GM20431 (cell line): ENCODE data around the gene PHIP.
"Not testable (repeated sequence)": the region's sequence is repeated elsewhere in the genome, so short reads cannot be mapped to it uniquely, and the experiment has no call there.

Experiments
- in situ Hi-C: fragments of 300-500 bp; cut with MseI, MboI; formaldehyde crosslinking; loops from one replicate; pipeline ENCODE4 v1.15.0; 2020; ENCODE audit warnings: low sequenced_read_pairs; ENCODE audit not compliant: unreplicated experiment

The PHIP gene

DNA sequence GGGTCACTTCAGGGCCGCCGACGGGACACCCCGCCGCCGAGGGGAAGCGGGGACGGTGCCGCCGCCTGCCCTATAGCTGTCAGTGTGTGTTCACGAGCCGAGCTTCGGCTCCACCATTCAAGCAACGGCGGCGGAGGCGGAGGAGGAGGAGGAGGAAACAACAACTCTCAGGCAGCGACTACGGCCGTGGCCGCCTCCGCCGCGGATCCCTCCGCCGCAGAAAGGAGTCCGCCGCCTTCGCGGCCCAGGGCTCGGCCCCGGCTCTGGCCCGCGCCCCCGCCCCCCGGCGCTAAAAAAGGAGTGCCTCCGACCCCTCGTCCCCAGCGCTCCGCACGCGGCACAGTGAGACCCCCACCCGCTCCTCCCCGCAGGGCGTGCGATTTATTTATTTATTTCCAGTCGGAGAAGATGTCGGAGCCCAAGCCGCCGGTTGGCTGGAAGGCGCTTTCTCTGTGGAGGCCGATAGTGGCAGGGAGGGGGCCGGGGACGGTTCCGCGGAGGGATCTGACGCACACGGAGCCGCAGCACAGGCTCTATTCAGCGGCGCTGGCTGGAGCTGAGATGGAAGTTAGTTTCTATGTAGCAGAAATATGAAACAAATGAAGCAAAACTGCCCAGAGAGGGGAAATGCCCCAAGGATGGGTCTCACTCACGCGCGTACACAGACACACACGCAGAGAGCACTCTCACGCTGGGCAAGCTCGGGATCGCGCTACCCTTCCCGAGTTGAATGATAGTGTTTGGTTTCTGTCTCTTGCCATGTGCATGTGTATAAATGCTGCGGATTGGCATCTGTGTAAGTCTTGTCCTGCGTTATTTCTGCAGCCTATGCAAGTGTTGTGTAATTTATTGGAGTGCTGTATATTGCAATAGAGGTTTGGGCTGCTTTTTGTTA lies at the start of gene PHIP:
PHIP (minus strand) TSS at position 180 of the 895 bp plus-strand sequence. CDS start 186 bp downstream, outside the sequence.
- in situ Hi-C loops: no loop called here

DNA sequence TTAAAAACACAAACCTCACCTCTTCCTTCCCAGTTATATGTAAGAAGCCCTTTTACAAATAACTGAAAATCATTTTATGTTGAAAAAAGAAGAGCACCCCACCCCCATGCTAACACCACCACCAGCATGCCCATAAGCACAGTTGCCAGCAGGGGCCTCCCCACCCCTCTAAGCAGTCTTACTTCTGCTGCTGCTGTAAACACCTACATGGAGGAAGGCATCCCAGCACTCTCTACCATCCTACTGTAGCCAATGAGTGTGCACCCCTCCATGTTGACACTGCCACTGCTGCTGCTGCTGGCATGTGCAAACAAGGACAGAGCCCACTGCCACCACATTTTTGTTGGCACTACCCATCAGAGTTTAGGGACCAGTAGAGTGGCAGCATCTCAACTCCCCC lies 49.6 kb upstream of the PHIP start:
- in situ Hi-C loops: no loop called here

DNA sequence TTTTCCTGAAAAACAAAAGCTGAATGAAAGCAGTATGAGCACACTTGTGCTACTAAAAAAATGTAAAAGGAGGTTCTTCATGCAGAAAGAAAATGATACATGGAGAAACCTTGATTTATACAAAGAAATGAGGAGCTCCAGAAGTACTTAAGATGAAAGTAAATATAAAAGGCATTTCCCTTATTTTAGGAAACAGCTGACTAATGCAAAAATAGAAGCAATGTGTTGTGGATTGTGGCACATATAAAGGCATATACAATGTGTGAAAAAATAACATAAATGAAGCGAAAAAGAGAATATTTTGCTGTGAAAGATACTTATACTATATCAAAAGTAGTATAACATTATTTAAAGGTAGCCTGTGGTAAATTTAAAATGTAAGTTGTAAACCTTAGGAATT lies 41.2 kb upstream of the PHIP start:
- in situ Hi-C loops: no loop called here

DNA sequence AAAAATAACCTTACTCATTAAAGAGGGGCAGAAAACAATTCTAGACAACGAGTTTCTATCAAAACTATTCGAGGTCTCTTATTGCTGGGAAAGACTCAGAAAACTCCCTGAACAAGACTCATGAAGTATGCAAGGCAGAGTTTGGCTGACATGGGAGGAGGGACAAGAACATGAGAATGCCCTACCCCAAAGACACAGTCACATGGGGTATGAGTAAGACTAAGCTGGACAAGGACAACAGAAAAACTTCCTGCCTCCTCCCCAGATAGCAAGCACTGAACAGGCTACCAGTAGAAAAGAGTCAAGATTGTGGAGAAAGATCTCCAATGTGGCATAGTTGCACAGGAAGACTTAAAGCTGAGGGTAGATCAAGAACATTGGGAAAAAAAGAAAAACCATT lies 39.7 kb upstream of the PHIP start:
- in situ Hi-C loops: no loop called here

DNA sequence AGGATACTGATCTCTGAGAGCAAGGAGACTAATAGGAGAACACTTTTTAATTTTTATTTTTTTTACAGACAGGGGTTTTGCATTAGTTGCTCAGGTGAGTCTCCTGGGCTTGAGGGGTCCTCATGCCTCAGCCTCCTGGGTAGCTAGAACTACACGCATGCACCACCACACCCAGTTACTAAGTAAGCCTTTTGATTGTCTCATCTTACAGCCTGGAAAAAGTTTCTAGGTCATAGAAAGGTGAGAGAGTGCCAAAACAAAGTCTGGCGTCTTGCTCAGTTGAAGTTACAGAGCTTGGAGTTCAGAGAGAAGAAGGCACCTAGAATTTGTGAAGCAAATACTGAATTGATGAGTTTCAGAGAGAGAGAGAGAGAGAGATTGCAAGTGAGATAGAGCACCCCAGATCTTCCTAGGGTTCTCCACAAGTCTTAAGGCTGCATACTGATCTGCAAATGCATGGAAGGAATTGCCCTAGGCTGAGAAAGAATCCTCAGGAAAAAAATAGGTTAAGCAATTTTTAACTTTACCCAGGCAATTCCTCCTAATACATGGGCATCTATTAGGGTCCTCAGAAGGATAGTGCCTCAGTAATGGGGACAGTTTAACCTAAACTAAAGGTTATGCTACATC lies 37.6 kb upstream of the PHIP start:
- in situ Hi-C loops: no loop called here

DNA sequence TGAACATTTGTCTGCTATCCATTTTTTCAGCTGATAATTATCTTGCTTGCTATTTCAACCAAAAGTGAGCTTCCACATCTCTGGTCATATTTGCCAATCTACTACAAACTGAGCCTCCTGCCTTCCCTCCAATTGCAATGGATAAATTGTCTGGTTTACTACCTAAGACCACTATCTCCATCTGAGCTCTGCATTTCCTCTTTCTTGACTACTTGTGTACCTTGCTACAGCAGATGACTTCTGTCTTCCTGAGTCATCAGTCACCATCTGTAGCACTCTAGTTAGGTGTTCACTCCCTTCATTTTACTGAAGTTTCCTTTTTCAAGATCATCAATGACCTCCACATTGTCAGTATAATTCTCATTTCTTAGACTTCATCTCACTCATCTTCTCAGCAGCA lies 33.5 kb upstream of the PHIP start:
- in situ Hi-C loops: no loop called here

DNA sequence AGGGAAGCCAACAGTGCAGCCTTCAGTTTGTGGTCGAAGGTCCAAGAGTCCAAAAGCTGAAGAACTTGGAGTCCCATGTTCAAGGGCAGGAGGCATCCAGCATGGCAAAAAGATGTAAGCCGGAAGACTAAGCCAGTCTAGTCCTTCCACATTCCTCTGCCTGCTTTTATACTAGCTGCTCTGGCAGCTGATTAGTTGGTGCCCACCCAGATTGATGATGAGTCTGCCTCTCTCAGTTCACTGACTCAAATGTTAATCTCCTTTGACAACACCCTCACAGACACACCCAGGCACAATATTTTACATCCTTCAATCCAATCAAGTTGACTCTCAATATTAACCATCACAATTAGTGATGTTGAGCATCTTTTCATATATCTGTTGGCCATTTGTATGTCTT lies 23.1 kb upstream of the PHIP start:
- in situ Hi-C loops: no loop called here

DNA sequence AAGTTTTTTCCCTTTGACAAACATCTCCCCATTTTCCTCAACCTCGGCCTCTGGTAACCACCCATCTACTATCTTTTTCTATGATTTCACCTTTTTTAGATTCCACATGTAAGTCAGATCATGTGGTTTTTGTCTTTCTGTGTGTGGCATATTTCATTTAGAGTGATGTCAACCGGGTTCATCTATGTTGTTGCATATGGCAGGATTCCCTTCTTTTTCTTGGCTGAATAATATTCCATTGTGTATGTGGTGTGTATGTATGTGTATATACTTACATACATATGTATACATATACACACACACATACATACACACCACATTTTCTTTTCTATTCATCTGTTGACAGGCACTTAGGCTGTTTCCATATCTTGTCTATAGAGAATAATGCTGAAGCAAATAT lies 22.2 kb upstream of the PHIP start:
- in situ Hi-C loops: no loop called here

DNA sequence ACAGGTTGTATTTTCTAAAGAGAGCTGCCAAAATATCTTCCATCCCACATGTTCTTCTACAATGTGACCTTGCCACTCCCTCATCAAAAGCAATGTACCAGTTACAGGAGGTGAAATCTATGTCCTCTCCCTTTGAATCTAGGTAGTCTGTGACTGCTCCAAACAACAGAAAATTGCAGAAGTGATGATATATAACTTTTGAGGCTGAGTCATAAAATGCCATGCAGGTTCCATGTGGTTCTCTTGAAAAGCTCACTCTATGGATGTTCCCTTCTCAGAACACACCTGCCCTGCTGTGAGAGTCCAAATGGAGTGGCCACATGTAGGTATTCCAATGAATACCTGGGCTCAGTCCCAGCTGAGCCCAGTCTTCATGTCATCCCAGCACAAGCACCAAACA lies 16.9 kb upstream of the PHIP start:
- in situ Hi-C loops: no loop called here

DNA sequence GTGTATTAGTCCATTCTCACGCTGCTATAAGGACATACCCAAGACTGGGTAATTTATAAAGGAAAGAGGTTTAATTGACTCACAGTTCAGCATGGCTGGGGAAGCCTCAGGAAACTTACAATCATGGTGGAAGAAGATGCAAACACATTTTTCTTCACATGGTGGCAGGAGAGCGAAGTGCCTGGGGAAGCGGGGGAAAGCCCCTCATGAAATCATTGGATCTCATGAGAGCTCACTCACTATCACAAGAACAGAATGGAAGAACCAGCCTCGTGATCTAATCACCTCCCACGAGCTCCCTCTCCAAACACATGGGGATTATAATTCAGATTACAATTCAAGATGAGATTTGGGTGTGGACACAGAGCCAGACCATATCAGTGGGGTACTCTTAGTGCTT lies 13.7 kb upstream of the PHIP start:
- in situ Hi-C loops: not testable (repeated sequence)

DNA sequence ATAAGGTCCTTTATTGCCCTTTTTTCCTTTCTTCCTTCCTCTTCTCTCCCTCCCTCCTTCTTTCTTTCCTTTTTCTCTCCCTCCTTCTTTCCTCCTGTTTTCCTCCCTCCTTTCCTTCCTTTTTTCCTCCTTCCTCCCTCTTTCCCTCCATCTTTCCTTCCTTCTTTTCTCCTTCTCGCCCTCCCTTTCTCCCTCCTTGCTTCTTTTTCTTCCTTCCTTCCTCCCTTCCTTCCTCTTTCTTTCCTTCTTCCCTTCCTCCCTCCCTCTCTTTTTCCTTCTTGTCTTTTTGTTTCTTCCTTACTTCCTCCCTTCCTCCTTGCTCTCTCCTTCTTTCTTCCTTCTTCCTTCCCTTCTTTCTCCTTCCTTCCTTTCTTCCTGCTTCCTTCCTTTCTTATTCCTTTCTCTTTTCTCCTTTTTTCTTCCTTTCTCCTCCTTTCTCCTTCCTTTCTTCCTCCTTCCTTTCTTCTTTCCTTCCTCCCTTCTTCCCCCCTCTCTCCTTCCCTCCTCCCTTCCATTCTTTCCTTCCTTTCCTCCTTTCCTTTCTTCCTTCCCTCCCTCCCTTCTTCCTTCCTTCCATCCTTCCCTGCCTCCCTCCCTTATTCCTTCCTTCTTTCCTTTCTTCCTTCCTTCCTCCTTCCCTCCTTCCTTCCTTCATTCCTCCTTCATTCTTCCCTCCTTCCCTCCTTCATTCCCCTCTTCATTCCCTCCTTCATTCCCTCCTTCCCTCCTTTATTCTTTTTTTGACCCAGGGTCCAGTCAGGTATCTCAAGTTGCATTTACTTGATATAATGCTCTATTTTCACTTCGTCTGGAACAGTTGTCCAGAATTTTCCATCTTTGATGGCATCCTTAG lies 11.7 kb upstream of the PHIP start:
- in situ Hi-C loops: no loop called here

DNA sequence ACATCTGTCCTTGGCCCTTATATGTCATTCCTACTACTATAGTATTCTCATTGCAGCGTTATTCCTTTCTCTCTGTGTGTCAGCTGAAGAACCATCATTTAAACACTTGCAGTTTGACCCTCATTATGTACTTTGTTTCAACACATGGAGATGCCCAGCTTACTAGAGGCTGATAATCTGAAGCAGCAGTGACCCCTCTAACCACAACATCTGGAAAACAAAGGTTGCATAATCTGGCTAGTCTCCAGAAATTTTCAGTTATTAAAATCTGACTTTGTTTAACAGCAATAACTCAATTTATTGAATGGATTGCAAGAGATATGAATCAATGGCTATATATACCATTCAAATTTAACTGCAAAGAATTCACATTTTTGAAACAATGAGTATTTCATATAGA lies 6.6 kb upstream of the PHIP start:
- in situ Hi-C loops: no loop called here

DNA sequence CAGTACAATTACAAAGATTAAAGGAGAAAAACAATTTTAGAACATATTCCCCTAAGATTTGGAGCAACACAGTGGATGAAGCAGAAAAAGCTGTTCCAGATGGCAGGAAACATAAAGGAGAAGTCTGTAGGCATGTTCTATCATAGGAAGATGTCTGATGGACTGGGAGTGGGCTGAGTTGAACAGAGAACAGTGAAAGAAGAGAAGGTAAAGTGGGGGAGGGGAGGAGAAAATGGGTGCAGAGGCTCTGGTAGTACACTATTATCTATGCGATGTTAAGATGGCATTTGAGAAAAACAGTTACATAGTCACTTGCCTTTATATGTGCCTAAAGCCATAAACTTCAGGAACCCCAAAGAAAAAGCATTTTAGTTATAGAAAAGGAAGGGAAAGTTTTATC lies 4.2 kb upstream of the PHIP start:
- in situ Hi-C loops: no loop called here

DNA sequence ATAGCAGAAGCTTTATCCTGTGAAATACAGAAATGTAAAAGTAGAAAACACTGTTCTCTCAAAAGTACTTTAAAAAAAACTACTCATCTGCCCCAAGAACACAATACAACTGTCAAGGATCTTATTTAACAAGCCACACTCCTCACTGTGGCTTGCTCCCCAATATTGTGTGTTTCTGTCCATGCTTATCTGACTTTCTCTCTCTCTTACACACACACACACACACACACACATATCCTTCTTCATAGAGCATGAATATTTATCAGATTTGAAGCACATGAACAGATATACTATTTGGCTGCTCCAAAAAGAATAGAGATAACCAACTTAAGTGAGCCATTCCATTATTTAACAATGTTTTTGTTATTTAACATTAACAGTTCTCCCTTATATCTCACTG lies 3.6 kb upstream of the PHIP start:
- in situ Hi-C loops: no loop called here

DNA sequence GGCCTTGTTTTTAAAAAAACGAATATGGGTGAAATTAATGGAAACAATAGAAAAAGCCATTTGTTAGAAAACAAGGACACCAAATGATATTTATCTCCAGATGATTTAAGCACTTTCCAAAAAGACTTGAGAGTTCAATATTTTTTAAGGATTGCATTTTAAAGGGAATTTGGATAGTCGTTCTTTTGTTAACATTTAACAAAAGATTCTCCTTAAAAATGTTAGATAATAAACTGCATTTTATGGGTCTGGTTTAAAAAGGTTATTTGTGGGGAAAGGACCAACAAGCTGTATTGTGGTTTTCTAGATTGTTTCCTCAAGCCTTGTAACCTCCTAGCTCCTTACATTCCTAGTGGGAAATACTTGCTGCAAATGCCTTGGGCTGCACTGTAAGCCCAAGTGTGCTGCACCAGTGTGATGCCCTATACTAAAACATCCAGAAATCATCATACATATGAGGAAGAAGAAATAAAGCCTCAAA lies 1.5 kb upstream of the PHIP start:
- in situ Hi-C loops: no loop called here

DNA sequence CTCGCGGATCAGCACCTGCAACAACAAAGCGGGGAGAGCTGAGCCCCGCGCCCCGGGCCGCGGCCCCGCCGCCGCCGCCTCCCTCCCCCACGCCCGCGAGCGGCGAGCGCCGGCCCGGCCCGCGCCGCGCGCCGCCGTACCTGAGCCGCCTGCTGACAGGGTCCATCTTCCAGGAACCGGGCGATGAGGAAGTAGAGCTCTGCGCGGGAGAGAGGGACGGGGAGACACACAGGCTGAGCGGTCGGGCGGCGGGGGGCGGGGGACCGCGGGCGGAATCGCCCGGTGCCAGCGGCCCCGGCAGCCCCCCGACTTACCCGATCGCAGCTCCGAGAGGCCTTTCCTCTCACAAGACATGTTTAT lies 359 bp downstream of the PHIP start:
- in situ Hi-C loops: no loop called here

DNA sequence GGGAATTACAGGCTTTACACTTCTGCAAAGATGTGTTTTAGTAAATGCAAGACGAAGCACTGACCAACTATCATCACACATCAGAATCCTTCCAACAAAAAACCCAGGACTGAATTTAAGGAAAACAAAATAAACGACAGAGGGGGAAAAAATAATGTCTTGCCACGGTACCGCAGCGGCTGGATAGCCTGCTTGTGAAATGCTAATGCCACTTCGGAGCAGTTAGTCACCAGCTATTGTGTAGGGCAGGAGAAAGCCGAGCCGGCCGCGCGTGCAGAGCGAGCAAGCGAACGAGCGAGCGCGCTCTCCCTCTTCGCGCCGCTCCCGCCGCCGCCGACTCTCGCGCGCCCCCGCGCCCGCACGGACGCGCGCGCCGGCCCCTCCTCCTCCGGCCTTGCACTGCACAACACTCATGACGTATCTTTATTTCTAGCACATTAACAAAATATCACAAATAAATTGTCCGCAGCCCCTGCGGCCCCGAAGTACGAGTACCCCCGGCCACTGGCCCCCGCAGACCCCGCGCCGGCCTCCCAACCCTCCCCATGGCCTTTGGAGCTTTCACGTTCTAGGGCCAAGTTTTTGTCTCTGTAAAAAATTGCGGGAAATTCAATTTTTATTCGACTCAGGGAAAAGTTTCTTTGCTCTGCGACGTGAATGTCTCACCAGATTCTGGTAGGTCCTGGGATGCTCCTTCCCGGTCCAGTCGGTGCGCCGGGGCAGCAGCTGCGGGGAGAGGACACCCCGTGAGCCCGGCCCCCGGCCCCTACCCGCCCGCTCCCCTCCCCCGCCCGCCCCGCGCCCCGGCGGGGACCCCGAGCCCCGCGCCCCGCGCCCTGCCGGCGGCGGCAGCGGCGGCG lies 1.0 kb downstream of the PHIP start:
- in situ Hi-C loops: no loop called here

DNA sequence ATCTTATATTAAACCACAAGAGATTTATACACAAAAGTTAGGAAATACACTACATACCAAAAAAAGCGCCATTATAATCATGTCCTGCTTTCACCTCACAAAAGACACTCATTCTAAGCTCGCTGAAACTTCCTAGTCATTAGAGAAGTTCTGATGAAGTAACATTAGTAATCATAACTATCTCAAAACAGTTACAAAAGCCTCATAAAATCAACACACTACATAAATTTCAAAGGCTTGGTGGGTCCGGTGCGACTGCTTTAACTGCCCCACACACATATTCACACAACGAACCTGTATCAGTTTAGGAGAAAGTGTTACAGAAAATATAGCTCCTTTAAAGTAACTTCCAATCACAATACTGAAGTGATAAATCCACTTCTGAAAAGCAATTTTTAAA lies 1.9 kb downstream of the PHIP start:
- in situ Hi-C loops: no loop called here

DNA sequence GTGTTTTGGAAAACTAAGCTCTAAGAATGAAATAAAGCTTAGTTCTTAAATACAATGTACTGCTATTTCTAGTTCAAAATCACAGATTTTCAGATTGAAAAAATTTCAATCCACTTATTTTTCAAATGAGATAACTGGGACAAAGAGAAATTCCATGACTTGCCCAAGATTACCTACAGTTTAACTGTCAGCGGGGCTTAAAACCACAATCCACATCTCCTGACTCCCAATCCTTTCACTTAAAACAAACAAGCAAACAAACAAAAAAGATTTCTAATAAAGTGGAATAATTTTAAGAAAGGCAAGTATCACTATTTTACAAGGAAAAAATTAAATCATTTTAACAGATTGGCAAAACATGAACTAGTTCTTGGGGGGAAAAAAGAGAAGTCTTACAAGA lies 4.2 kb downstream of the PHIP start:
- in situ Hi-C loops: no loop called here

DNA sequence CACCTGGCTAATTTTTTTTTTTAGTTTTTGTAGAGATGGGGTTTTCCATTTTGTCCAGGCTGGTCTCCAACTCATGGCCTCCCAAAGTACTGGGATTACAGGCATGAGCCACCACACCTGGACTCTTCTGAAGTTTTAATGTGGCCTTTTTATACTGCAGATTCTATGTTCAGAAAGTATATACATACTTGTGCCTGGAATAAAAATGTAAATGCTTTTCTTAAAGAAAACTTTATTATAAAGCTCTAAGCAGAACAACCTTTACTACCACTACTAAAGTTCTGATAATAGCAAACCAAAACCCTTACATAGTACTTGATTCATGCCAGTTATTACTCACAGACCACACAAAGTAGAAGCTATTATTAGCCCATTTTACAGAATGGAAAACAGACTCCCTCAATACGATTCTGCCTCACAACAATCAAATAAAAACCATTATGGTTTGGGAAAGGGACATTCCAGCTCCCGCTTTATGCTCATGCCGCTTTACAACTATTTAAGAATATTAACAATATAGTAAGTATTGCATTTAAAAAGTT lies 5.3 kb downstream of the PHIP start:
- in situ Hi-C loops: no loop called here
